RCC 7860 (cell line): ENCODE results near the gene SORT1.
"Not testable (repeated sequence)": the region's sequence is repeated elsewhere in the genome, so short reads cannot be mapped to it uniquely, and the experiment has no call there.

Source experiments
- DNase-seq: peaks from one replicate; pipeline ENCODE4 v3.0.0-alpha.2; 2015; ENCODE audit warnings: low spot score
- FAIRE-seq: peaks from 2 replicates; lab custom pipeline; 2012; peaks lifted over from hg19 to GRCh38; lab: Jason Lieb, UNC

SORT1 gene

GRCh38 chr1:109398343-109399225 is 866 bp upstream of the SORT1 start:
- DNase-seq (no peak), FAIRE-seq (no peak)

GRCh38 chr1:109396871-109397580 is 692 bp downstream of the SORT1 start:
- DNase-seq (no peak), FAIRE-seq (no peak)

GRCh38 chr1:109396513-109396839 is 1.2 kb downstream of the SORT1 start:
- DNase-seq: no peak
- FAIRE-seq: no peak

- no peak for FAIRE-seq
- DNase-seq: no peak
Observed at GRCh38 chr1:109395602-109396512, 1.9 kb downstream of the SORT1 start.

GRCh38 chr1:109395282-109395599 is 2.5 kb downstream of the SORT1 start:
- DNase-seq, FAIRE-seq: not testable (repeated sequence)

GRCh38 chr1:109394591-109395281 is 3.0 kb downstream of the SORT1 start:
- DNase-seq (no peak), FAIRE-seq (no peak)

GRCh38 chr1:109393617-109394233 is 4.0 kb downstream of the SORT1 start:
- DNase-seq (no peak), FAIRE-seq (no peak)

- no peak for FAIRE-seq
- no peak for DNase-seq
Observed at GRCh38 chr1:109392788-109393616, 4.7 kb downstream of the SORT1 start.

- DNase-seq (no peak), FAIRE-seq (no peak)
Observed at GRCh38 chr1:109392037-109392787, 5.5 kb downstream of the SORT1 start.

GRCh38 chr1:109391626-109392025 is 6.1 kb downstream of the SORT1 start:
- no peak for DNase-seq
- no peak for FAIRE-seq

GRCh38 chr1:109391157-109391556 is 6.6 kb downstream of the SORT1 start:
- FAIRE-seq (no peak), DNase-seq (no peak)

- DNase-seq (no peak), FAIRE-seq (no peak)
Observed at GRCh38 chr1:109389638-109390341, 7.9 kb downstream of the SORT1 start.

- FAIRE-seq (no peak), DNase-seq (no peak)
Observed at GRCh38 chr1:109388884-109389637, 8.7 kb downstream of the SORT1 start.

- DNase-seq (no peak), FAIRE-seq (no peak)
Observed at GRCh38 chr1:109388208-109388711, 9.5 kb downstream of the SORT1 start.

- no peak for FAIRE-seq
- DNase-seq: no peak
Observed at GRCh38 chr1:109386054-109386717, 11.5 kb downstream of the SORT1 start.

GRCh38 chr1:109385417-109385816 is 12.3 kb downstream of the SORT1 start:
- no peak for DNase-seq
- FAIRE-seq: no peak

- DNase-seq: no peak
- no peak for FAIRE-seq
Observed at GRCh38 chr1:109383854-109384253, 13.9 kb downstream of the SORT1 start.
